Cortex of kidney (tissue), 1 donor: ENCODE measurements around the gene PGAP3.
"Not testable (repeated sequence)": the region's sequence is repeated elsewhere in the genome, so short reads cannot be mapped to it uniquely, and the experiment has no call there.

ENCODE experiments used
- DNase-seq: peaks from one replicate; lab custom pipeline; 2025; lab: John Stamatoyannopoulos, UW

Gene PGAP3, protein sequence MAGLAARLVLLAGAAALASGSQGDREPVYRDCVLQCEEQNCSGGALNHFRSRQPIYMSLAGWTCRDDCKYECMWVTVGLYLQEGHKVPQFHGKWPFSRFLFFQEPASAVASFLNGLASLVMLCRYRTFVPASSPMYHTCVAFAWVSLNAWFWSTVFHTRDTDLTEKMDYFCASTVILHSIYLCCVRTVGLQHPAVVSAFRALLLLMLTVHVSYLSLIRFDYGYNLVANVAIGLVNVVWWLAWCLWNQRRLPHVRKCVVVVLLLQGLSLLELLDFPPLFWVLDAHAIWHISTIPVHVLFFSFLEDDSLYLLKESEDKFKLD

DNA sequence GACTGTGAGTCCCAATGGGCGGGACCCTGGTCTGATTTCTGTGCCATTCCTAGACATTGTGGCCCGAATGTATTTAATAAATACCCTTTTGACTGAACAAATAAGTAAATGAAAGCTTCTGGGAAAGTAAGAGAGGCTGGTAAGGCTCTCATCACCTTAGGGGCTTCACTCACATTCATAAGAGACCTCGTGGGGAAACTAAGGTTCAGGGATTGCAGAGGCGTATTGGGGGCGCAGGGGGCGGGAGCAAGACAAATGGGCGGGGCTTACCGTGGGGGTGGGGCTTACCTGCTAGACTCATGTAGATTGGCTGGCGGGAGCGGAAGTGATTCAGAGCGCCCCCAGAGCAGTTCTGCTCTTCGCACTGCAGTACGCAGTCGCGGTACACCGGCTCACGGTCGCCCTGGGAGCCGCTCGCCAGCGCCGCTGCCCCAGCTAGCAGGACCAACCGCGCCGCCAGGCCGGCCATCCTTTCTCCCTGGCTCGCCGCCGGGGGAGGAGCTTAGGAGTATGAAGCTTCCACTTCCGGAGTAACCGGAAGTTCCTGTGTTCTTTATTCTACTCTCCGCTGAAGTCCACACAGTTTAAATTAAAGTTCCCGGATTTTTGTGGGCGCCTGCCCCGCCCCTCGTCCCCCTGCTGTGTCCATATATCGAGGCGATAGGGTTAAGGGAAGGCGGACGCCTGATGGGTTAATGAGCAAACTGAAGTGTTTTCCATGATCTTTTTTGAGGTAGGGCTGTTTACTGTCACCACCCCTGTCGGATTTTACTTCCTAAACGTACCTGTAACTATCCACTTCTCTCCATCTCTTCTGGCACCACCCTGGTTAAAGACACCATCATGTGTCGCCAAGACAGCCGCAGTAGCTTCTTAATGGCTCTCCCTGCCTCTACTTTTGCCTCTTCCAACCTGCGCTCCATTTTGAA is at the start of gene PGAP3:
PGAP3 (minus strand) TSS at position 512 of the 929 bp plus-strand sequence; CDS start at position 469, 43 bp downstream.
- DNase-seq: no peak

- no peak for DNase-seq
Measured at GRCh38 chr17:39737206-39737759, 49.4 kb upstream of the PGAP3 start.

- no peak for DNase-seq
Measured at GRCh38 chr17:39736319-39737165, 48.7 kb upstream of the PGAP3 start.

DNA sequence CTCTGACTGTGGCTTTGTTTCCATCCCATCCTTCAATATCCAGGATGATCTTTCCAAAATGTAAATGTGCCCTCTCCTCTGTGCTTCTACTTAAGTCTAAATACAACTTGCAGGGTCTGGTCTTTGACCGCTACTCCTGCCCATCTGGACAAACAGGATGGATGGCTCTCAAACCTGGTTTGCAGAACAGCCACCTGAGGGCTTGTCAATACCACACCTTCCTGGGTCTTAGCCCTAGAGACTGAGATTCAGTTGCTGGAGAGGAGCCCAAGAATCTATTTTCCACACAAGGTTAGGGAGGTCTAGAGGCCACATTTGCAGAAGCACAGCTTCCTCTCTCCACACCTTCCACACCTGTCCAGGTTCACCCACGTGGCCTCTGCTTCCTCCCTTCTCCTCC is 48.0 kb upstream of the PGAP3 start:
- DNase-seq: no peak

DNA sequence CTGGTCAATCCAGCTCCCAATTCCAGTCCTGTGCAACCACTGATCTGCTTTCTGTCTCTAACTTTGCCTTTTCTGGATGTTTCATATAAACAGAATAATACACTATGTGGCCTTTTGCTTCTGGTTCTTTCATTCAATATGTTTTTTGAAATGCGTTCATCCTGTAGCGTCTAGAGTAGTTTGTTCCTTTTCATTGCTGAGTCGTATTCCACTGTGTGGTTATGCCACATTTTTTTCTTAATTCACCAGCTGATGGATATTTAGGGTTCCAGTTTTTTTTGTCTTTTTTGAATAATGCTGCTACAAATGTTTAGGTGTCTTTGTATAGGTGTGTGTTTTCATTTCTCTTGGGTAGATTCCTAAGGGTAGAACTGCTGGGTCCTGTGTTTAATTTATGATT is 44.7 kb upstream of the PGAP3 start:
- no peak for DNase-seq

GRCh38 chr17:39730095-39730921 is 42.5 kb upstream of the PGAP3 start, which contains the start of gene MIEN1:
Gene MIEN1 (minus strand): TSS chr17:39730532. CDS start chr17:39730495, 37 bp downstream.
- DNase-seq: peak; percentile 76

DNA sequence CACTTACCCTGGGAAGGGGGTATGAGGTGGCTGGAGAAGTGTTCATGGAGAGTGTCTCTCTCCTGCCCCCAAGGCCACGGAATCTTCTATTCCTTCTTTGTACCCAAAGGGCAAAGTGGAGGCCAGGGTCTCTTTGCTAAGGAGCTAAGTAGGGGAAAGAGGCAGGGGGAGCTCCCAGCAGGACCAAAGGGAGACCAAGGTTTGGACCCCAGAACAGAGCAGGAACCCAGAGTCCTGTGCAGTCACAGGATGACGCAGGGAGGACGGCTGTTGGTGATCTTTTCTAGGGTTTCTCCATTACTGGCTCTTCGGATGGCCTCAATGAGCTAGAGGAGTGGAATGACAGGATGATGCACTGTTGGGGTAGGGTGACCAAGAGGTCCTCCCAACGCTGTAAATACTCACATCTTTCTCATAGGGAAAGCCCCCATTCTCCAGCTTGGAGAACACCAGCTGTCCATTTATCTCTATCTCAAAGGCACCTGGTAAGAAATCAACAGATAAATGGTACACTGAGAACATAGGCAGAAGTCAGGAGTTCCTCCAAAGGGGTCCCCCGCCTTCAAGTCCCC is 41.5 kb upstream of the PGAP3 start:
- DNase-seq: no peak

DNA sequence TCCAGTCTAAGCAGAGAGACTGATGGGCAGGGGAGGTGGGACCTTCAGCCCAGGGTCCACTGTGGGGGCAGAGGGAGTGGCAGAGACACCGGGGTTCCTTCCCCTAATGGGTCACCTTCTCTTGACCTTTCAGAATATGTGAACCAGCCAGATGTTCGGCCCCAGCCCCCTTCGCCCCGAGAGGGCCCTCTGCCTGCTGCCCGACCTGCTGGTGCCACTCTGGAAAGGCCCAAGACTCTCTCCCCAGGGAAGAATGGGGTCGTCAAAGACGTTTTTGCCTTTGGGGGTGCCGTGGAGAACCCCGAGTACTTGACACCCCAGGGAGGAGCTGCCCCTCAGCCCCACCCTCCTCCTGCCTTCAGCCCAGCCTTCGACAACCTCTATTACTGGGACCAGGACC is 39.7 kb upstream of the PGAP3 start:
- no peak for DNase-seq

- DNase-seq: no peak
Measured at GRCh38 chr17:39726617-39727016, 38.8 kb upstream of the PGAP3 start.

- not testable (repeated sequence) for DNase-seq
Measured at GRCh38 chr17:39725923-39726322, 38.1 kb upstream of the PGAP3 start.

DNA sequence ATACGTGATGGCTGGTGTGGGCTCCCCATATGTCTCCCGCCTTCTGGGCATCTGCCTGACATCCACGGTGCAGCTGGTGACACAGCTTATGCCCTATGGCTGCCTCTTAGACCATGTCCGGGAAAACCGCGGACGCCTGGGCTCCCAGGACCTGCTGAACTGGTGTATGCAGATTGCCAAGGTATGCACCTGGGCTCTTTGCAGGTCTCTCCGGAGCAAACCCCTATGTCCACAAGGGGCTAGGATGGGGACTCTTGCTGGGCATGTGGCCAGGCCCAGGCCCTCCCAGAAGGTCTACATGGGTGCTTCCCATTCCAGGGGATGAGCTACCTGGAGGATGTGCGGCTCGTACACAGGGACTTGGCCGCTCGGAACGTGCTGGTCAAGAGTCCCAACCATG is 36.9 kb upstream of the PGAP3 start:
- no peak for DNase-seq

GRCh38 chr17:39722965-39723848 is 35.4 kb upstream of the PGAP3 start:
- DNase-seq: no peak

GRCh38 chr17:39722104-39722503 is 34.2 kb upstream of the PGAP3 start:
- DNase-seq: no peak

GRCh38 chr17:39719563-39720355 is 31.9 kb upstream of the PGAP3 start:
- no peak for DNase-seq

GRCh38 chr17:39717660-39718059 is 29.8 kb upstream of the PGAP3 start:
- DNase-seq: no peak

DNA sequence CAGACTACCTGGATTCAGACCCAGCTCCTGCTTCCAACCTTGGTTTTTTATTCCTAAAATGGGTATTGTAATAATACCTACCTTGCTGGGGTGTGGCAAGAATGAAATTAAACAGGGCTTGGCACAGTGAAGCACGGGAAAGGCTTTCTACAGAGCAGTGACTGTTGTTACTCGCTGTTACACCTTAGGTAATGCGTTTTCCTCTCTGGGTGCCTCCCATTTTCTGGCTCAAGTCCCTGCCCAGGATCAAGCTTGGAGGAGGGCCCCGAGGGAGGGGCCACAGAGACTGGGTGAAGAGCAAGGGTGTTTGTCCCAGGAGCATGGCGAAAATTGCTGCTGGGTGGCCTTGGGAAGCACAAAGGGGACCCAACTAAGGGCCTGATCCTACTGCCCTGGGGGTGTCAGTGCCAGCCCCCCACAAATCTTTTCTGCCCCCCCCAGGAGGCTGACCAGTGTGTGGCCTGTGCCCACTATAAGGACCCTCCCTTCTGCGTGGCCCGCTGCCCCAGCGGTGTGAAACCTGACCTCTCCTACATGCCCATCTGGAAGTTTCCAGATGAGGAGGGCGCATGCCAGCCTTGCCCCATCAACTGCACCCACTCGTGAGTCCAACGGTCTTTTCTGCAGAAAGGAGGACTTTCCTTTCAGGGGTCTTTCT is 29.2 kb upstream of the PGAP3 start:
- no peak for DNase-seq

DNA sequence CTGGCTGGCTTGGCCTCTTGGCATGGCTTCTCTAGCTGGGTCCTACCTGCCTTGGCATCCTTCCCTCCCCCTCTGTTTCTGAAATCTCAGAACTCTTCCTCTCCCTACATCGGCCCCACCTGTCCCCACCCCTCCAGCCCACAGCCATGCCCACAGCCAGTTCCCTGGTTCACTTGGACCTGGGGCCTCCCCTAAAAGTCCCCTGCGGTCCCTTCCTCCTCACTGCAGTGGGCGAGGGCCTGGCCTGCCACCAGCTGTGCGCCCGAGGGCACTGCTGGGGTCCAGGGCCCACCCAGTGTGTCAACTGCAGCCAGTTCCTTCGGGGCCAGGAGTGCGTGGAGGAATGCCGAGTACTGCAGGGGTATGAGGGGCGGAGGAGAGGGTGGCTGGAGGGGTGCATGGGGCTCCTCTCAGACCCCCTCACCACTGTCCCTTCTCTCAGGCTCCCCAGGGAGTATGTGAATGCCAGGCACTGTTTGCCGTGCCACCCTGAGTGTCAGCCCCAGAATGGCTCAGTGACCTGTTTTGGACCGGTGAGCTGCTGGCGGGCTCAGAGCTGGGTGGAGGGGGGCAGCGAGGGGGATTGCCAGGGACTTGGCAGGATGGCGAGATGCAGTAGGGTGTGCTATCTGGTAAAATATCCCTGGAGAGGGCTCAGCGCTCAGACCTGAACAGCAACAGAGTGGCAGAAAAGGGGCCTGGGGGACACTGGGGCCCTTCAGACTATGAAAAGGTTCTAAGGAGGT is 28.4 kb upstream of the PGAP3 start:
- no peak for DNase-seq
